ENCODE measurements around the gene NRCAM. TPM values are rescaled to one million over a fixed set of nuclear protein-coding genes. Genes with fewer than 3 reads are reported as not detected.

The NRCAM gene
- total RNA-seq, 2 experiments from 2014 or later: 3.2 to 3.8 TPM

DNA sequence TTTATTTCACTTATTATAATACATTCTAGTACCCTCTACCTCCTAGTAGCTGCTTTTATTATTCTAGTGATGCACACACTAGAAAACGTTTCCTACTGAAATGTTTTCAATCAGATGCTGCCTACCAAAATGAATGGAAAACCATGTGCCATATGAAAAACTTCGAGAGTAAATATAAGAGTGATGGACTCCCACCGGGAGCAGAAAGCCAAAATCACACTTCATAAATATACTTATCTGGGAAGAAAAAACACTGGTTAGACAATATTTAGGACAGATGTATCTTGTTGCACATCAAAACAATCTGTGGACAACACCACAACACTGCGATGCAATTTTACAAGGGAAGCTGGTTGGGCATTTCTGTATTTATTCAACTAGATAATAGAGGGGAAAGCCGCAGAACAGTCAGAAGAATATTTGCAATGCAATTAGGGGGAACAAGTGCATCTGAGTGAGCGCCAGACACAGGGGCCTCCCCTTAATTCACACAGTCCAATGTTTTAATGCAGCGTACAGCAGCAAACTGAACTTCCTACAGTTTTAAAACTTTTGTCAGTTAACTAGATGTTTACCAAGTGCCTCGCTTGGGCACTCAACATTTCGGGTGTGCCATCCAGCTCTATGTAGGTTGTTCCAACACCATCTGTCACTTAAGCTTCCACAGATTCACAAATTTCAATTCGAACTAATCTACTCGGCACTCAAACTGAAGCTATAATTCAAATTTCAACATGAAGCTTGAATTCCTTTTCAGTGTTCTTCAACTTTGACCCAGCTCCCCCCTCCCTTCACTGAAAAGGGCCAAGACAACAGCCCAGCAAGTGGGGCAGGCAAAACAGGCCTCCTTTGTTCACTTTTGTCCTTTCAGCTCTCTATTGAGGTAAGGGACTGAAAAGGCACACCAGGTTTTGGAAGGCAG is 7.4 kb downstream of the NRCAM start:
- Mint-ChIP-seq H3K9me3 (no peaks in the 10 kb centered on the region), H3K36me3 (ENCODE audit: low read depth) (no peaks in the 10 kb centered on the region), H3K4me1 (ENCODE audit: low read depth) (peaks cover 22% of the 10 kb centered on the region), H3K27me3 (peaks cover 1% of the 10 kb centered on the region), H3K4me3 (no peak overlapping the region), H3K27ac (no peak overlapping the region)
- ChIA-PET CTCF (interaction anchor here (2.0 kb wide), 1 partner anchor 10 kb away, joined by 6 read pairs; no protein-coding TSS in a partner anchor), POLR2A (no interaction called here)
- no peak for DNase-seq
- ATAC-seq: no peak
- intact Hi-C loops (cut with micrococcal nuclease): no loop called here
- TF ChIP-seq, protein P1, sequence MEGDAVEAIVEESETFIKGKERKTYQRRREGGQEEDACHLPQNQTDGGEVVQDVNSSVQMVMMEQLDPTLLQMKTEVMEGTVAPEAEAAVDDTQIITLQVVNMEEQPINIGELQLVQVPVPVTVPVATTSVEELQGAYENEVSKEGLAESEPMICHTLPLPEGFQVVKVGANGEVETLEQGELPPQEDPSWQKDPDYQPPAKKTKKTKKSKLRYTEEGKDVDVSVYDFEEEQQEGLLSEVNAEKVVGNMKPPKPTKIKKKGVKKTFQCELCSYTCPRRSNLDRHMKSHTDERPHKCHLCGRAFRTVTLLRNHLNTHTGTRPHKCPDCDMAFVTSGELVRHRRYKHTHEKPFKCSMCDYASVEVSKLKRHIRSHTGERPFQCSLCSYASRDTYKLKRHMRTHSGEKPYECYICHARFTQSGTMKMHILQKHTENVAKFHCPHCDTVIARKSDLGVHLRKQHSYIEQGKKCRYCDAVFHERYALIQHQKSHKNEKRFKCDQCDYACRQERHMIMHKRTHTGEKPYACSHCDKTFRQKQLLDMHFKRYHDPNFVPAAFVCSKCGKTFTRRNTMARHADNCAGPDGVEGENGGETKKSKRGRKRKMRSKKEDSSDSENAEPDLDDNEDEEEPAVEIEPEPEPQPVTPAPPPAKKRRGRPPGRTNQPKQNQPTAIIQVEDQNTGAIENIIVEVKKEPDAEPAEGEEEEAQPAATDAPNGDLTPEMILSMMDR (IDR thresholded peaks at IDR 0.05): no peak

DNA sequence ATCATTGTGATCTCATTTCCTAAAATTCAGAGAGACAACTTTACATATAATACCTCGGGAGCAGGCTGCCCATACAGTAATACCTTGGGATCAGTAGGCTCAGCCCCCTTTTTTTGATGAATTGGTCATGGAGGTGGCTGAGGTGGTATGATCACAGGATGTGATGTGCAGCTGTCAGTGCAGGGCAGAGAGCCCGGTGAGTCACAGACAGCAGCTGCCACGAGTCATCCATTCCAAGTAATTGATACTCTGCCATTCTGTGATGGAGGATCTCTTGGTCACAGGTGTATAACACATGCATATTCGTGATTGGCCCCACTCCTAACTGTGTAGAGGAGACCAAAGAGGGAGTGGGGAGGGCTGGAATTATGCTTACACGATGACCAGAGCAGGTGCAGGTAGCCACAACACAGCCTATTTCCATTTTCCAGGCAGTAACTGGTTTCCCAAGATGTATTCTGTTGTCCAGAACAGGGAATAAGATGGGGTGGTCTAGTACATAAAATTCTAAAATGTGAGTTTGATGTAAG is 14.1 kb downstream of the NRCAM start:
- POLR2A ChIA-PET: interaction anchor here (1.3 to 1.7 kb wide), 3 partner anchors 12 to 14 kb away, joined by 3 to 7 read pairs (median 4); partner anchors contain the start of gene NRCAM
- TF ChIP-seq, protein P1 (IDR thresholded peaks at IDR 0.05): no peak
- intact Hi-C loops (cut with micrococcal nuclease): no loop called here
- ATAC-seq (peak; percentile 99), DNase-seq (peak; percentile 84)
- Mint-ChIP-seq H3K4me1 (ENCODE audit: low read depth) (peaks cover 19% of the 10 kb centered on the region), H3K27me3 (peaks cover 2% of the 10 kb centered on the region), H3K36me3 (ENCODE audit: low read depth) (no peaks in the 10 kb centered on the region), H3K27ac (peak overlapping the region; percentile 82), H3K9me3 (no peaks in the 10 kb centered on the region), H3K4me3 (no peak overlapping the region)
- CTCF ChIA-PET: interaction anchor here (0.9 to 3.4 kb wide), 9 partner anchors 8 to 261 kb away, joined by 3 to 35 read pairs (median 3); partner anchors contain the start of gene NRCAM

DNA sequence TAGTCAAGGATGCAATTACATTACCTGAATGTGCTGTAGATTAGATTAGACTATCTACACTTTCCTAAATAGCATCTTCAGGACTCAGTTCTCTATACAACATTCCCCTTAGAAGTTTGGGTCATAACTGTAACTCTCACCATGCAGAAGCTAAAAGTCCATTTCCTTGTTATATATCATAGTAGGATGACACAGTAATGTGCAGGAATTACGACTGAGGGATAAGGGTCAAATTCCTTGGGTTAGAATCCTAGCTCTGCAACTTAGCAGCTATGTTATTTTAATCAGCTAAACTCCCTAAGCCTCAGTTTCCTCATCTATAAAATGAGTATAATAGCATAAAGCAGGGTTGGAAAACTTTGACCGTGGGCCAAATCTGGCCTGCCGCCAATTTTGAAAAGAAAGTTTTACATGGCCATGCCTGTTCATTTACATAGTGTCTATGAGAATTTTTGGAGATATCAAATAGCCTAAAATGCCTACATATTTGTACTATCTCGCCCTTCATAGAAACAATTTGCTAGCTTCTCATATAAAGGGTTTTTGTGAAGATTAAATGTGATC is 14.8 kb downstream of the NRCAM start:
- H3K36me3 Mint-ChIP-seq (ENCODE audit: low read depth): no peaks in the 10 kb centered on the region
- H3K27me3 Mint-ChIP-seq: peaks cover 2% of the 10 kb centered on the region
- H3K4me3 Mint-ChIP-seq: no peak overlapping the region
- H3K4me1 Mint-ChIP-seq (ENCODE audit: low read depth): peaks cover 19% of the 10 kb centered on the region
- TF ChIP-seq, protein P1 (IDR thresholded peaks at IDR 0.05): no peak
- no peak for DNase-seq
- intact Hi-C loops (cut with micrococcal nuclease): no loop called here
- no peak overlapping the region for H3K27ac Mint-ChIP-seq
- ATAC-seq: no peak
- CTCF ChIA-PET: interaction anchor here (1.0 to 3.4 kb wide), 5 partner anchors 9 to 55 kb away, joined by 3 to 35 read pairs (median 3); no protein-coding TSS in a partner anchor
- H3K9me3 Mint-ChIP-seq: no peaks in the 10 kb centered on the region
- POLR2A ChIA-PET: interaction anchor here (1.3 kb wide), 2 partner anchors 12 to 13 kb away, joined by 3 to 4 read pairs; no protein-coding TSS in a partner anchor

DNA sequence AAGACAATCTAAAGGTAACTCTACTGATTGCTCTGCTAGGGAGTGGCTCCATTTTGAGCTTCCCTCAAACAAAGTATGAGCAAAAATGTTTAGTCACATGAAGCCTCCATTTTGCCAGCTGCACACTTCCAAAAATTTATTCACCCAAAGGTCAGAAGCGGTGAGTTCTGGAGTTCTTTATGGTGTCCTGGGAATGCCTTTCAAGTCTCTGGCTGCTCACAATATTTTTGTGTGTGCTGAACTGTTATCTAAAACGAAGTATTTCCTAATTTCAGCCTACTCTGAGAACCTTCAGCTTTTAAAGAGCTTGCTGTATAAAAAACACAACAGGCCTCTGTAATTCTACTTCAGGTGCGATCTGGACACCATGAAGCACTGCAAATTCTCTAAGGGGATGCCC is 15.6 kb downstream of the NRCAM start:
- Mint-ChIP-seq H3K9me3 (no peaks in the 10 kb centered on the region), H3K4me3 (no peak overlapping the region), H3K36me3 (ENCODE audit: low read depth) (no peaks in the 10 kb centered on the region), H3K4me1 (ENCODE audit: low read depth) (peaks cover 19% of the 10 kb centered on the region), H3K27me3 (peaks cover 2% of the 10 kb centered on the region), H3K27ac (no peak overlapping the region)
- intact Hi-C loops (cut with micrococcal nuclease): no loop called here
- ATAC-seq (no peak), DNase-seq (no peak)
- ChIA-PET CTCF (interaction anchor here (1.5 kb wide), 1 partner anchor 56 kb away, joined by 3 read pairs; no protein-coding TSS in a partner anchor), POLR2A (no interaction called here)
- TF ChIP-seq, protein P1 (IDR thresholded peaks at IDR 0.05): no peak
